Renal pelvis (tissue), 4 donors: ENCODE results near the gene GOSR2. TPM values are rescaled to one million over a fixed set of nuclear protein-coding genes. Genes with fewer than 3 reads are reported as not detected.
"Not testable (repeated sequence)": the region's sequence is repeated elsewhere in the genome, so short reads cannot be mapped to it uniquely, and the experiment has no call there.

ENCODE experiments used
- DNase-seq: peaks from one replicate; pipeline ENCODE4 v3.0.0-alpha.2; 2013
- polyA plus RNA-seq, 3 donors: library from polyadenylated mRNA; unstranded; fragments of 120-200 nt; gene quantifications; one replicate each; pipeline ENCODE4 v1.2.1, GENCODE V29; 2013; ENCODE audit not compliant: insufficient read length in 3 of 3

GOSR2 gene
- polyA plus RNA-seq, 3 donors: 56.4 to 66.3 (median 56.6) TPM

DNA sequence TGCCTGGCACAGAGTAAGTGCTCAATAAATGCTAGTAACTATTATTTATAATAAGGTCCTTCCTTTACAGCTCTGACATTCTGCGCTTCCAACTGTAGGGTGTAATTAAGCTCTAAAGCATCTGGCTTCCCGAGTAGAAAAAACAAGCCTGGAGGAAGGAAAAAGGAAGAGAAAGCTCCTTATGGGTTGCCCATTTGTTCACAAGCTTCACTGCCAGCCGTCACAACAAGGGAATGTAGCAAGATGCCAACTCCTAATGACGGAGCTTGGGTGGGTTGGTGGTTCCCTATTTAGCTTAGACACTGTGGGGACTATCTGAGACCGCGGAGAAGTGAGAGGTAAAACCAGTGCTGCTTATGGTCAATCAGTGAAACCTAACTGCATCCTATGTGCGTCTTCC is 63.4 kb downstream of the GOSR2 start:
- DNase-seq: no peak

GRCh38 chr17:46987927-46988326 is 65.0 kb downstream of the GOSR2 start:
- not testable (repeated sequence) for DNase-seq

DNA sequence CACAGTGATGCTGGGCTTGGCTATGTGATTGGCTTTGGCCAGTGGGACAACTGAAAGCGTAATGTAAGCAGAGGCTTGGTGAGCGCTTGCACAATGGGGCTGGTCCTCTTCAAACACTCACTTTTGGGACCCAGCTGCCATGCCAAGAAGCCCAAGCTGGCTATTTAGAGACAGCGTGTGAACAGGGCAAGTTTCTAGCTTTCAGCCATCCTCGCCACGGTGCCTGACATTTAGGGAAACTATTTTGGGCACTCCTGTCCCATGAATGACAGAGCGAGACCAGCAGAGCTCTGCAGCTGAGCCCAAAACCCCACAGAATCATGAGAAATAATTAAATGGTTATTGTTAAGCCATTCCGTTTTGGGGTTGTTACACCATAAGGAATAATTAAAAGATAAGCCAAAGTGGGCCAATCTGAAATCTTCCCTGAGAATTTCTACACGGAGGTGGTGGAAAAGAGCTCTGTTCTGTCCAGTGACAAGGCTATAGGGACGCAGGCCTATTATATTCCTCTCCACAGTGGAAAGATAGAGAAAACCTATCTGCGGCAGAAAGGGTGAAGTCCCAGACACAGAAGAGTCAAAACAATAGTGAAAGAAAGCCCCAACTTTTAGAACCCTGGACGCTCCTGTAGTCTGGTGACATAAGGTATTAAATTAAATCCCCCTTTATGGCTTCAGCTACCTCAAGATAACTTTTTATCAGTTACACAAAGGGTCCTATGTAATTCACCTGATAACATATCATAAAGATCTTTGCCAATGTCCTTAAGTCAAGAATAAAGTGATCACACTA is 66.9 kb downstream of the GOSR2 start:
- DNase-seq: no peak

GRCh38 chr17:46991617-46992016 is 68.7 kb downstream of the GOSR2 start:
- peak; percentile 35 for DNase-seq

Other genes with a start within 250 kb of the GOSR2 start
- gene WNT3, start 104.5 kb upstream of the GOSR2 start, polyA plus RNA-seq: 1 to 10 TPM; 1.8 to 2.3 (median 2.0) TPM
- gene WNT9B, start 71.6 kb upstream of the GOSR2 start, polyA plus RNA-seq: 10 to 100 TPM in 1 of 3 donors, 1 to 10 TPM in 2; 7.2 to 17.9 (median 7.8) TPM
- under 1 TPM in 1 of 3 donors, not detected in 2; 0.21 TPM for gene RPRML, start 56.1 kb downstream of the GOSR2 start, polyA plus RNA-seq